HG02588 (cell line): ENCODE data around the gene FREM1.

Experiments used
- ATAC-seq: cut with Tn5 transposase; IDR thresholded peaks from one replicate; pipeline ENCODE4 v1.9.1; 2021; ENCODE audit warnings: mild to moderate bottlenecking, moderate library complexity; ENCODE audit not compliant: unreplicated experiment

The FREM1 gene

GRCh38 chr9:14912859-14913258, 2.6 kb upstream of the FREM1 start:
- ATAC-seq = no peak

- ATAC-seq = no peak
These were observed 818 bp upstream of the FREM1 start for GRCh38 chr9:14911046-14911445.

GRCh38 chr9:14909601-14909960, 647 bp downstream of the FREM1 start:
- ATAC-seq = no peak

GRCh38 chr9:14909181-14909580, 1.0 kb downstream of the FREM1 start:
- no peak for ATAC-seq

- ATAC-seq = no peak
These were observed 1.7 kb downstream of the FREM1 start for GRCh38 chr9:14908295-14909180.

GRCh38 chr9:14907696-14908095, 2.5 kb downstream of the FREM1 start:
- ATAC-seq = no peak

GRCh38 chr9:14907360-14907685, 2.9 kb downstream of the FREM1 start:
- no peak for ATAC-seq

GRCh38 chr9:14906644-14907359, 3.4 kb downstream of the FREM1 start:
- ATAC-seq = no peak

GRCh38 chr9:14906000-14906399, 4.2 kb downstream of the FREM1 start:
- ATAC-seq = no peak

- ATAC-seq = no peak
These were observed 7.2 kb downstream of the FREM1 start for GRCh38 chr9:14903040-14903439.

GRCh38 chr9:14902561-14902960, 7.7 kb downstream of the FREM1 start:
- no peak for ATAC-seq

GRCh38 chr9:14899815-14900193, 10.4 kb downstream of the FREM1 start:
- ATAC-seq = no peak

GRCh38 chr9:14899042-14899814, 11.0 kb downstream of the FREM1 start:
- ATAC-seq = no peak

- ATAC-seq = no peak
These were observed 14.4 kb downstream of the FREM1 start for GRCh38 chr9:14895806-14896205.

GRCh38 chr9:14893280-14893679, 16.9 kb downstream of the FREM1 start:
- ATAC-seq = no peak

- no peak for ATAC-seq
These were observed 18.9 kb downstream of the FREM1 start for GRCh38 chr9:14891332-14891731.

GRCh38 chr9:14889451-14889850, 20.8 kb downstream of the FREM1 start:
- no peak for ATAC-seq

GRCh38 chr9:14888875-14889274, 21.4 kb downstream of the FREM1 start:
- ATAC-seq = no peak

- ATAC-seq = no peak
These were observed 22.0 kb downstream of the FREM1 start for GRCh38 chr9:14888272-14888671.

GRCh38 chr9:14887149-14887548, 23.1 kb downstream of the FREM1 start:
- no peak for ATAC-seq

GRCh38 chr9:14883310-14883944, 26.8 kb downstream of the FREM1 start:
- ATAC-seq = no peak
